Ramos (cell line): ENCODE measurements around the gene ACACA.
"Not testable (repeated sequence)": the region's sequence is repeated elsewhere in the genome, so short reads cannot be mapped to it uniquely, and the experiment has no call there.

Source experiments
- in situ Hi-C: fragments of 300-500 bp; cut with MboI; formaldehyde crosslinking; loops from one replicate; pipeline ENCODE4 v1.14.3; 2022; ENCODE audit warnings: low sequenced_read_pairs; ENCODE audit not compliant: unreplicated experiment

Gene ACACA

GRCh38 chr17:37086948-37087347 lies 319.7 kb downstream of the ACACA start:
- in situ Hi-C loops = no loop called here

- in situ Hi-C loops = no loop called here
Observed at GRCh38 chr17:37086334-37086733, 320.3 kb downstream of the ACACA start.

- in situ Hi-C loops = no loop called here
Observed at GRCh38 chr17:37084372-37084771, 322.3 kb downstream of the ACACA start.

- in situ Hi-C loops = no loop called here
Observed at GRCh38 chr17:37083456-37083855, 323.2 kb downstream of the ACACA start.

- in situ Hi-C loops = no loop called here
Observed at GRCh38 chr17:37082985-37083384, 323.7 kb downstream of the ACACA start.

GRCh38 chr17:37082311-37082860 lies 324.2 kb downstream of the ACACA start:
- in situ Hi-C loops = no loop called here

GRCh38 chr17:37081287-37081686 lies 325.3 kb downstream of the ACACA start:
- in situ Hi-C loops = no loop called here

GRCh38 chr17:37079735-37080134 lies 326.9 kb downstream of the ACACA start:
- in situ Hi-C loops = no loop called here

- in situ Hi-C loops = no loop called here
Observed at GRCh38 chr17:37079065-37079708, 327.4 kb downstream of the ACACA start.

GRCh38 chr17:37073464-37073863 lies 333.2 kb downstream of the ACACA start:
- in situ Hi-C loops = not testable (repeated sequence)

GRCh38 chr17:37069087-37069486 lies 337.5 kb downstream of the ACACA start:
- in situ Hi-C loops = no loop called here

- in situ Hi-C loops = no loop called here
Observed at GRCh38 chr17:37068266-37068665, 338.4 kb downstream of the ACACA start.

GRCh38 chr17:37067555-37068111 lies 339.0 kb downstream of the ACACA start:
- in situ Hi-C loops = no loop called here

- in situ Hi-C loops = no loop called here
Observed at GRCh38 chr17:37066322-37067255, 340.0 kb downstream of the ACACA start.

GRCh38 chr17:37065486-37066321 lies 340.9 kb downstream of the ACACA start:
- in situ Hi-C loops = no loop called here

GRCh38 chr17:37064956-37065355 lies 341.7 kb downstream of the ACACA start:
- in situ Hi-C loops = no loop called here

GRCh38 chr17:37064206-37064605 lies 342.4 kb downstream of the ACACA start:
- in situ Hi-C loops = no loop called here

- in situ Hi-C loops = no loop called here
Observed at GRCh38 chr17:37062021-37062420, 344.6 kb downstream of the ACACA start.

GRCh38 chr17:37060928-37061327 lies 345.7 kb downstream of the ACACA start:
- in situ Hi-C loops = no loop called here

GRCh38 chr17:37060094-37060493 lies 346.5 kb downstream of the ACACA start:
- in situ Hi-C loops = no loop called here
